HepG2 (cell line): ENCODE results near the gene CSKMT. TPM values are rescaled to one million over a fixed set of nuclear protein-coding genes. Genes with fewer than 3 reads are reported as not detected.

Experiments used
- ARID2 ChIP-seq: sonication (generic); formaldehyde crosslinking; IDR thresholded peaks from 2 replicates; pipeline ENCODE4 v1.8.1; 2022; ENCODE audit warnings: mild to moderate bottlenecking, missing genetic modification reagents, borderline replicate concordance
- ATF6 ChIP-seq: sonication (generic); formaldehyde crosslinking; conservative IDR thresholded peaks from 2 replicates; pipeline ENCODE4 v1.4.0; 2020; ENCODE audit warnings: missing genetic modification reagents
- BRD4 ChIP-seq: sonication (generic); formaldehyde crosslinking; IDR thresholded peaks from 2 replicates; pipeline ENCODE4 v1.4.0; 2020; ENCODE audit warnings: missing genetic modification reagents
- KIAA2018 ChIP-seq: sonication (generic); formaldehyde crosslinking; IDR thresholded peaks from 2 replicates; pipeline ENCODE4 v1.5.0; 2020; ENCODE audit warnings: mild to moderate bottlenecking, missing genetic modification reagents, borderline replicate concordance
- MYNN ChIP-seq: sonication (generic); formaldehyde crosslinking; IDR thresholded peaks from 2 replicates; pipeline ENCODE4 v1.4.0; 2020; ENCODE audit warnings: mild to moderate bottlenecking, low read depth, missing genetic modification reagents
- PAF1 ChIP-seq: IDR thresholded peaks from 2 replicates; pipeline ENCODE4 v1.6.1; 2016; ENCODE audit warnings: missing genetic modification reagents, missing compliant biosample characterization
- SRSF1 ChIP-seq: fragments of 200-400 bp; formaldehyde crosslinking; optimal IDR thresholded peaks from 2 replicates; pipeline ENCODE3; 2017; ENCODE audit warnings: mild to moderate bottlenecking, low read depth, low read length, moderate library complexity
- ZNF136 ChIP-seq: sonication (generic); formaldehyde crosslinking; IDR thresholded peaks from 2 replicates; pipeline ENCODE4 v1.8.1; 2022; ENCODE audit warnings: low read depth, mild to moderate bottlenecking, moderate library complexity, missing genetic modification reagents
- ZNF33A ChIP-seq: sonication (generic); formaldehyde crosslinking; IDR thresholded peaks from 2 replicates; pipeline ENCODE4 v1.5.1; 2020; ENCODE audit warnings: missing genetic modification reagents, mild to moderate bottlenecking, moderate library complexity, borderline replicate concordance
- ZNF350 ChIP-seq: sonication (generic); formaldehyde crosslinking; IDR thresholded peaks from 2 replicates; pipeline ENCODE4 v1.4.0; 2020; ENCODE audit warnings: mild to moderate bottlenecking, low read depth, missing genetic modification reagents, borderline replicate concordance
- ZNF556 ChIP-seq: sonication (generic); formaldehyde crosslinking; IDR thresholded peaks from 2 replicates; pipeline ENCODE4 v1.4.0; 2020; ENCODE audit warnings: mild to moderate bottlenecking, missing genetic modification reagents, borderline replicate concordance
- ZNF570 ChIP-seq: sonication (generic); formaldehyde crosslinking; IDR thresholded peaks from 2 replicates; pipeline ENCODE4 v1.4.0; 2020; ENCODE audit warnings: mild to moderate bottlenecking, missing genetic modification reagents, borderline replicate concordance
- ZSCAN21 ChIP-seq: sonication (generic); formaldehyde crosslinking; IDR thresholded peaks from 2 replicates; pipeline ENCODE4 v1.8.0; 2022; ENCODE audit warnings: mild to moderate bottlenecking, missing genetic modification reagents, moderate library complexity, borderline replicate concordance
- polyA plus RNA-seq, 8 experiments: library from polyadenylated mRNA; depleted of rRNA in 3 of 8; stranded (reverse) in 7 of 8; unstranded in 1 of 8; fragments of >200 nt; fragmentation: Illumina TruSeq in 4 of 8; extraction: Trizol in 4 of 8; gene quantifications; 2 replicates each; pipeline versions ENCODE4 v1.2.1 to v1.2.3, GENCODE V29; 2011 to 2016; ENCODE audit warnings: low read depth in 4 of 8, missing spikeins in 1 of 8, mixed read lengths in 1 of 8; ENCODE audit not compliant: insufficient read depth in 1 of 8
- total RNA-seq, 5 experiments: library from RNA; depleted of rRNA; stranded (reverse); fragments of >200 nt; fragmentation: Illumina TruSeq; extraction: Trizol; gene quantifications; 2 replicates each; pipeline ENCODE4 v1.2.3, GENCODE V29; 2016; ENCODE audit warnings: low read depth in 1 of 5
- TF ChIP-seq, protein P1 (sequence below): IDR thresholded peaks from 2 replicates; pipeline ENCODE4 v1.6.1; 2016

The CSKMT gene
- total and polyA plus RNA-seq, 2 of the 13 experiments (the other 11 are each of a cell fraction or from before 2014, with no cell fraction given), result 7.6 to 31.8 TPM

GRCh38 chr11:62705880-62706849 is 41.1 kb downstream of the CSKMT start (continued):
- TF ChIP-seq SRSF1, result peak; percentile 93
- TF ChIP-seq MYNN (CRISPR knock-in tag), result no peak
- no peak for TF ChIP-seq ATF6
- TF ChIP-seq ZNF570, result no peak
- no peak for TF ChIP-seq BRD4 (CRISPR knock-in tag)
- no peak for TF ChIP-seq ZNF556
- TF ChIP-seq ARID2 (CRISPR knock-in tag), result 0 out of 2 replicates have a peak, but pooled peaks have one; percentile 68
- TF ChIP-seq, protein P1, sequence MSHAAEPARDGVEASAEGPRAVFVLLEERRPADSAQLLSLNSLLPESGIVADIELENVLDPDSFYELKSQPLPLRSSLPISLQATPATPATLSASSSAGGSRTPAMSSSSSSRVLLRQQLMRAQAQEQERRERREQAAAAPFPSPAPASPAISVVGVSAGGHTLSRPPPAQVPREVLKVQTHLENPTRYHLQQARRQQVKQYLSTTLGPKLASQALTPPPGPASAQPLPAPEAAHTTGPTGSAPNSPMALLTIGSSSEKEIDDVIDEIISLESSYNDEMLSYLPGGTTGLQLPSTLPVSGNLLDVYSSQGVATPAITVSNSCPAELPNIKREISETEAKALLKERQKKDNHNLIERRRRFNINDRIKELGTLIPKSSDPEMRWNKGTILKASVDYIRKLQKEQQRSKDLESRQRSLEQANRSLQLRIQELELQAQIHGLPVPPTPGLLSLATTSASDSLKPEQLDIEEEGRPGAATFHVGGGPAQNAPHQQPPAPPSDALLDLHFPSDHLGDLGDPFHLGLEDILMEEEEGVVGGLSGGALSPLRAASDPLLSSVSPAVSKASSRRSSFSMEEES (CRISPR knock-in tag), result no peak
- TF ChIP-seq ZNF33A, result no peak
- TF ChIP-seq KIAA2018 (CRISPR knock-in tag), result no peak
- no peak; the same call in 1 of the 2 replicates for TF ChIP-seq ZSCAN21
- 0 out of 2 replicates have a peak, but pooled peaks have one; percentile 29 for TF ChIP-seq ZNF350
- TF ChIP-seq PAF1, result peak; percentile 91
- TF ChIP-seq ZNF136 (CRISPR knock-in tag), result 0 out of 2 replicates have a peak, but pooled peaks have one; percentile 33
